ENCODE results near the gene CD96. TPM values are rescaled to one million over a fixed set of nuclear protein-coding genes. Genes with fewer than 3 reads are reported as not detected.

The CD96 gene
- total RNA-seq, 1 donor from 2014 or later = 0.32 TPM

GRCh38 chr3:111615880-111616279 is 73.9 kb downstream of the CD96 start:
- TF ChIP-seq, protein P1, sequence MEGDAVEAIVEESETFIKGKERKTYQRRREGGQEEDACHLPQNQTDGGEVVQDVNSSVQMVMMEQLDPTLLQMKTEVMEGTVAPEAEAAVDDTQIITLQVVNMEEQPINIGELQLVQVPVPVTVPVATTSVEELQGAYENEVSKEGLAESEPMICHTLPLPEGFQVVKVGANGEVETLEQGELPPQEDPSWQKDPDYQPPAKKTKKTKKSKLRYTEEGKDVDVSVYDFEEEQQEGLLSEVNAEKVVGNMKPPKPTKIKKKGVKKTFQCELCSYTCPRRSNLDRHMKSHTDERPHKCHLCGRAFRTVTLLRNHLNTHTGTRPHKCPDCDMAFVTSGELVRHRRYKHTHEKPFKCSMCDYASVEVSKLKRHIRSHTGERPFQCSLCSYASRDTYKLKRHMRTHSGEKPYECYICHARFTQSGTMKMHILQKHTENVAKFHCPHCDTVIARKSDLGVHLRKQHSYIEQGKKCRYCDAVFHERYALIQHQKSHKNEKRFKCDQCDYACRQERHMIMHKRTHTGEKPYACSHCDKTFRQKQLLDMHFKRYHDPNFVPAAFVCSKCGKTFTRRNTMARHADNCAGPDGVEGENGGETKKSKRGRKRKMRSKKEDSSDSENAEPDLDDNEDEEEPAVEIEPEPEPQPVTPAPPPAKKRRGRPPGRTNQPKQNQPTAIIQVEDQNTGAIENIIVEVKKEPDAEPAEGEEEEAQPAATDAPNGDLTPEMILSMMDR (IDR thresholded peaks at IDR 0.05) = no peak
- Histone ChIP-seq H3K4me3 (no peak overlapping the region), H3K36me3 (no peaks in the 10 kb centered on the region), H3K27me3 (no peaks in the 10 kb centered on the region), H3K9me3 (no peaks in the 10 kb centered on the region), H3K27ac (no peak overlapping the region), H3K4me1 (no peaks in the 10 kb centered on the region)
- no peak for DNase-seq (ENCODE audit: low spot score in 2 of 2)
- intact Hi-C loops (cut with DNase I) = no loop called here

GRCh38 chr3:111616417-111617105 is 74.6 kb downstream of the CD96 start:
- H3K4me1 ChIP-seq = no peaks in the 10 kb centered on the region
- no peaks in the 10 kb centered on the region for H3K36me3 ChIP-seq
- intact Hi-C loops (cut with DNase I) = no loop called here
- H3K9me3 ChIP-seq = no peaks in the 10 kb centered on the region
- no peak overlapping the region for H3K4me3 ChIP-seq
- DNase-seq (ENCODE audit: low spot score in 2 of 2) = no peak
- H3K27me3 ChIP-seq = no peaks in the 10 kb centered on the region
- H3K27ac ChIP-seq = no peak overlapping the region
- TF ChIP-seq, protein P1 (IDR thresholded peaks at IDR 0.05) = no peak

- no peaks in the 10 kb centered on the region for H3K27me3 ChIP-seq
- no peaks in the 10 kb centered on the region for H3K9me3 ChIP-seq
- H3K4me1 ChIP-seq = no peaks in the 10 kb centered on the region
- no peak for DNase-seq (ENCODE audit: low spot score in 2 of 2)
- H3K4me3 ChIP-seq = no peak overlapping the region
- no peak overlapping the region for H3K27ac ChIP-seq
- TF ChIP-seq, protein P1 (IDR thresholded peaks at IDR 0.05) = no peak
- H3K36me3 ChIP-seq = no peaks in the 10 kb centered on the region
- intact Hi-C loops (cut with DNase I) = no loop called here
Measured at GRCh38 chr3:111617406-111617805, 75.4 kb downstream of the CD96 start.

- Histone ChIP-seq H3K27me3 (no peaks in the 10 kb centered on the region), H3K4me3 (no peak overlapping the region), H3K9me3 (no peaks in the 10 kb centered on the region), H3K27ac (no peak overlapping the region), H3K4me1 (no peaks in the 10 kb centered on the region), H3K36me3 (no peaks in the 10 kb centered on the region)
- no peak for DNase-seq (ENCODE audit: low spot score in 2 of 2)
- TF ChIP-seq, protein P1 (IDR thresholded peaks at IDR 0.05) = no peak
- intact Hi-C loops (cut with DNase I) = no loop called here
Measured at GRCh38 chr3:111617912-111618601, 76.1 kb downstream of the CD96 start.

DNA sequence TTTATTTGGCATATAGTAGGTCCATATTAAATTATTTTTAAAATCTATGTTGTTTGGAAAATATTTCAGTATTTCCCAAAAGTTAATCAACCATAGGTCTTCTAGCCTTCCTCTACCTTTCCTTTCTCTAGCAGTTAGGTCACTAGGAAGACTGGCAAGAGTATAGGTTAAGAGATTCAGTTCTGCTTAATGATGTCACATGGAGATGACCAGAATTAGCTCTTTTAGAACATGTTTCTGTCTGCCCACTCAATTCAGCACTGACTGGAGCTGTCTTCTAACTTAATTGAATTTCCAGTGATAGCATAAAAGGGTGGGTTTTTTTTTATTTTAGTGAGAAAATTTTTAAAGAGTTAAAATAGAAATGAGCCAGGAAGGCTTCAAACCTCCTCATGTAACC is 76.9 kb downstream of the CD96 start:
- H3K9me3 ChIP-seq = no peaks in the 10 kb centered on the region
- intact Hi-C loops (cut with DNase I) = no loop called here
- H3K4me3 ChIP-seq = no peak overlapping the region
- TF ChIP-seq, protein P1 (IDR thresholded peaks at IDR 0.05) = no peak
- H3K27ac ChIP-seq = no peak overlapping the region
- no peak for DNase-seq (ENCODE audit: low spot score in 2 of 2)
- no peaks in the 10 kb centered on the region for H3K4me1 ChIP-seq
- no peaks in the 10 kb centered on the region for H3K27me3 ChIP-seq
- no peaks in the 10 kb centered on the region for H3K36me3 ChIP-seq

Measured in ascending aorta (tissue), 2 donors.